Muscle of back (tissue), 11 donors: Measurements from ENCODE around the gene TICAM2. TPM values are rescaled to one million over a fixed set of nuclear protein-coding genes. Genes with fewer than 3 reads are reported as not detected.
A peak's percentile ranks its signal among the peaks of the same experiment; 100 is the strongest.

Experiments used
- DNase-seq, 3 donors: peaks; one replicate each; pipeline versions ENCODE4 v3.0.0 to v3.0.0-alpha.2; 2013
- polyA plus RNA-seq, 10 donors: library from polyadenylated mRNA; unstranded; fragments of 120-200 nt; gene quantifications; one replicate each; pipeline ENCODE4 v1.2.1, GENCODE V29; 2013; ENCODE audit not compliant: insufficient read length in 10 of 10

The TICAM2 gene
- polyA plus RNA-seq, 10 donors: 4.7 to 10.6 (median 6.8) TPM

- DNase-seq: peak in 1 of 3 donors; percentile 8
Observed at GRCh38 chr5:115571441-115571878, 30.8 kb downstream of the TICAM2 start.

GRCh38 chr5:115568668-115569067 is 33.6 kb downstream of the TICAM2 start:
- no peak for DNase-seq

- no peak for DNase-seq
Observed at GRCh38 chr5:115565233-115565632, 37.0 kb downstream of the TICAM2 start.

- DNase-seq: no peak
Observed at GRCh38 chr5:115561176-115561575, 41.1 kb downstream of the TICAM2 start.

GRCh38 chr5:115559524-115559923 is 42.8 kb downstream of the TICAM2 start:
- peak in 1 of 3 donors; percentile 51 for DNase-seq

- DNase-seq: no peak
Observed at GRCh38 chr5:115558388-115558956, 43.8 kb downstream of the TICAM2 start.

GRCh38 chr5:115557667-115558387 is 44.5 kb downstream of the TICAM2 start:
- no peak for DNase-seq

GRCh38 chr5:115556276-115556675 is 46.0 kb downstream of the TICAM2 start:
- no peak for DNase-seq

GRCh38 chr5:115555084-115555633 is 47.1 kb downstream of the TICAM2 start:
- DNase-seq: no peak

GRCh38 chr5:115553082-115553481 is 49.2 kb downstream of the TICAM2 start:
- no peak for DNase-seq

GRCh38 chr5:115551415-115551814 is 50.9 kb downstream of the TICAM2 start:
- DNase-seq: no peak

- no peak for DNase-seq
Observed at GRCh38 chr5:115549154-115549553, 53.1 kb downstream of the TICAM2 start.

- DNase-seq: no peak
Observed at GRCh38 chr5:115548683-115549082, 53.6 kb downstream of the TICAM2 start.

GRCh38 chr5:115545351-115545882 is 56.9 kb downstream of the TICAM2 start:
- no peak for DNase-seq

GRCh38 chr5:115544436-115545350 is 57.6 kb downstream of the TICAM2 start, which contains the start of gene FEM1C:
Gene FEM1C (minus strand): TSS chr5:115544775. CDS start chr5:115543493, 1,282 bp downstream.
- DNase-seq: peak; percentile 96 to 99 (median 98)

GRCh38 chr5:115544043-115544435 is 58.2 kb downstream of the TICAM2 start:
- DNase-seq: peak in 1 of 3 donors; percentile 30

GRCh38 chr5:115543365-115544042 is 58.8 kb downstream of the TICAM2 start:
- DNase-seq: peak; percentile 49 to 86 (median 65)

- DNase-seq: no peak
Observed at GRCh38 chr5:115542651-115543364, 59.5 kb downstream of the TICAM2 start.

- DNase-seq: peak in 2 of 3 donors; percentile 26 to 62
Observed at GRCh38 chr5:115542086-115542485, 60.2 kb downstream of the TICAM2 start.

GRCh38 chr5:115541611-115542010 is 60.7 kb downstream of the TICAM2 start:
- DNase-seq: peak in 2 of 3 donors; percentile 17 to 47
